ENCODE data around the gene CRYBA1.

Gene CRYBA1

GRCh38 chr17:29237476-29238132, 9.1 kb upstream of the CRYBA1 start:
- Histone ChIP-seq H2AFZ (ENCODE audit: low read depth, low read length) (no peak overlapping the region), H3K27me3 (ENCODE audit: low read depth, low read length) (no peaks in the 10 kb centered on the region), H3K9ac (ENCODE audit: low read length) (no peak overlapping the region), H3K4me2 (ENCODE audit: low read length) (no peak overlapping the region), H3K27ac (ENCODE audit: low read length) (no peak overlapping the region), H4K20me1 (ENCODE audit: insufficient read depth, low read length) (no peaks in the 10 kb centered on the region), H3K79me2 (ENCODE audit: low read length) (no peaks in the 10 kb centered on the region), H3K36me3 (replicated peaks; ENCODE audit: low read depth, low read length) (no peaks in the 10 kb centered on the region), H3K9me3 (ENCODE audit: insufficient read depth, low read length) (no peaks in the 10 kb centered on the region), H3K4me1 (ENCODE audit: low read length) (peaks cover 16% of the 10 kb centered on the region), H3K4me3 (ENCODE audit: low read length) (no peak overlapping the region)
- TF ChIP-seq EZH2phosphoT487 (IDR thresholded peaks at IDR 0.05; ENCODE audit: low read depth), result no peak
- no peak for TF ChIP-seq CTCF (IDR thresholded peaks at IDR 0.05; ENCODE audit: low read depth, low read length)

GRCh38 chr17:29238133-29238850, 8.4 kb upstream of the CRYBA1 start:
- Histone ChIP-seq H3K4me3 (ENCODE audit: low read length) (no peak overlapping the region), H2AFZ (ENCODE audit: low read depth, low read length) (no peak overlapping the region), H3K27me3 (ENCODE audit: low read depth, low read length) (no peaks in the 10 kb centered on the region), H3K4me1 (ENCODE audit: low read length) (peaks cover 16% of the 10 kb centered on the region), H3K79me2 (ENCODE audit: low read length) (no peaks in the 10 kb centered on the region), H3K27ac (ENCODE audit: low read length) (no peak overlapping the region), H4K20me1 (ENCODE audit: insufficient read depth, low read length) (no peaks in the 10 kb centered on the region), H3K36me3 (replicated peaks; ENCODE audit: low read depth, low read length) (no peaks in the 10 kb centered on the region), H3K4me2 (ENCODE audit: low read length) (no peak overlapping the region), H3K9ac (ENCODE audit: low read length) (no peak overlapping the region), H3K9me3 (ENCODE audit: insufficient read depth, low read length) (no peaks in the 10 kb centered on the region)
- TF ChIP-seq CTCF (IDR thresholded peaks at IDR 0.05; ENCODE audit: low read depth, low read length) (no peak), EZH2phosphoT487 (IDR thresholded peaks at IDR 0.05; ENCODE audit: low read depth) (no peak)

- Histone ChIP-seq H3K36me3 (replicated peaks; ENCODE audit: low read depth, low read length) (no peaks in the 10 kb centered on the region), H3K79me2 (ENCODE audit: low read length) (no peaks in the 10 kb centered on the region), H3K4me3 (ENCODE audit: low read length) (no peak overlapping the region), H3K4me1 (ENCODE audit: low read length) (peaks cover 16% of the 10 kb centered on the region), H4K20me1 (ENCODE audit: insufficient read depth, low read length) (no peaks in the 10 kb centered on the region), H3K9ac (ENCODE audit: low read length) (no peak overlapping the region), H3K4me2 (ENCODE audit: low read length) (no peak overlapping the region), H3K9me3 (ENCODE audit: insufficient read depth, low read length) (no peaks in the 10 kb centered on the region), H3K27ac (ENCODE audit: low read length) (no peak overlapping the region), H2AFZ (ENCODE audit: low read depth, low read length) (no peak overlapping the region), H3K27me3 (ENCODE audit: low read depth, low read length) (no peaks in the 10 kb centered on the region)
- TF ChIP-seq CTCF (IDR thresholded peaks at IDR 0.05; ENCODE audit: low read depth, low read length) (no peak), EZH2phosphoT487 (IDR thresholded peaks at IDR 0.05; ENCODE audit: low read depth) (no peak)
Measured at GRCh38 chr17:29240477-29240876, 6.2 kb upstream of the CRYBA1 start.

Measured in OCI-LY3 (cell line).